AML-193 (cell line): ENCODE data around the gene MYH13.

Source experiments
- DNase-seq, 2 experiments: peaks; one replicate each; lab custom pipeline; 2025; lab: John Stamatoyannopoulos, UW

MYH13 gene

DNA sequence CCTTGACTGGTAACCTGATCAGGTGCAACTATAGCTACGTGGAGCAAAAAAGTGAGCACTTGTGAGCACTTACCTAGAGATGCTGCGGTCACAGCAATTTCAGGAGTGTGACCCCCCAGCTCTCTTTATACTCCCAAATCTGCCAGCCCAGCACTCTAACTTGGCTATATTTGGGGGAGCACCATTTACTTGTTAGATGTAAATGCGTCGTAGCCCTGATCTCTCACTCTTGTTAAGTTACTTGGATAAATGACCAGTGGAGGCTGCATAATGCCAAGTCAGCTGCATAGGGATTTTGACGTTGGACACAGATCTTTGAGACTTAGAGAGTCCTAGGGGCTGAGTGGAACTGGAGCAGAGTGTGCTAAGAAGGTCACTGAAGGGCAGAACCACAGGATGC is at the start of gene MYH13:
Gene MYH13 (minus strand): TSS at position 101 of the 400 bp plus-strand sequence. CDS start 8,476 bp downstream, outside the sequence.
- DNase-seq: no peak

- no peak for DNase-seq
These were observed 49.2 kb upstream of the MYH13 start, which contains the start of gene MYH8 for GRCh38 chr17:10421900-10422542. TSS of gene MYH8 (minus strand) at chr17:10421950. CDS start at chr17:10420227, 1,723 bp downstream.

DNA sequence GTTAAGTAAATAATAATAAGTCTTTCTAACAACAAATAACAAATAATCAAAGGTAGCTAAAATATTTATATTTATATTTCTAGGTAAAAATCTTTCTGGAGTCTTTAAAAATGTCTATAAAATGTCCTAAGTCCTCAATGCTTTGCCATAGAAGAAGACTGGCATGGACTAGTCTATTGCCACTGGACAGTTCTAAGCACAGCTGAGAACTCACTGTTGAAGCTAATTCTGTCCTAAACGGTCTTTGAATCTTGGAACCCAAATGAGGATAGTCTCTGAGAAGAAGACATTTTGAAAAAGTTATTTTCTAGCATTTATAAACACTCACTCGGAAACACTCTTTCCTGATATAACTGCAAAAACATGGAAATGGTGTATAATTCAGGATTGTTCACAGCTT is 48.4 kb upstream of the MYH13 start:
- no peak for DNase-seq

GRCh38 chr17:10420811-10421210 is 48.0 kb upstream of the MYH13 start:
- DNase-seq: no peak

DNA sequence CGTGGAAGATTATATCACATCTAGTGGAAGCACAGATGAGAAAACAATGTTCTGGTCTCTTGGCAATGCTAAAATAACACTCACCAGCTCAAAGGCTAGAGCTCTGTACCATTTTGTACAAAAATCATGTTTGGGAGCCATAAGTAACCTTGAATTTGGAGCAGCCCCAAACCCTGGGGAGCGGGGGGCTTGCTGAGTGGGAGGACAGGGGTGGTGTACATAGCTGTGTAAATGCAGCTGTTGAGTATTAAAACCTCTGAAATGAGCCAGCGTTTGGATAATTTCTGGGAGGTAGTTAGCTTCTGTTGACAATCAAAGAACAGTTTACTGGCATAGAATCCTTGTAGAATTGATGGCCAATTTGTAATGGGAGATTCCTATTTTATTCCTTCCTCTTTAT is 44.6 kb upstream of the MYH13 start:
- DNase-seq: no peak

DNA sequence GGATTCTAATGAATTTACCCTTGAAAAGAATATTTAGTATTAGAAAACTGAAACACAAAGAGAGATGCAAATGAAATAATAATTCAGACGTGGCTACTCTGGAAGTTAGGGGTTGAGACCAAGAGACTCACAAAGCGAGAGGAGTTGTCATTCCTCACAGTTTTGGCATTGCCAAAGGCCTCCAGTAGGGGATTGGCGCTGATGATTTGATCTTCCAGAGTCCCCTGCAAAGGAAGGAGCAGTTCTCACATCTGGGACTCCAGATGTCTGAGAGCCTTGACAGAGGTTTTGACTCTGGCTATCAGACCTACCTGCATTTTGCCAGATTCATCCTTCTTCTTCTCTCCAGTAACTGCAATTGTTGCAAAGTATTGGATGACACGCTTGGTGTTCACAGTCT is 42.4 kb upstream of the MYH13 start:
- DNase-seq: no peak

GRCh38 chr17:10403589-10403988 is 30.8 kb upstream of the MYH13 start:
- no peak for DNase-seq

GRCh38 chr17:10398352-10398751 is 25.5 kb upstream of the MYH13 start:
- DNase-seq: no peak

GRCh38 chr17:10396524-10397163 is 23.8 kb upstream of the MYH13 start:
- DNase-seq: no peak

- no peak for DNase-seq
These were observed 21.5 kb upstream of the MYH13 start for GRCh38 chr17:10394201-10394887.

DNA sequence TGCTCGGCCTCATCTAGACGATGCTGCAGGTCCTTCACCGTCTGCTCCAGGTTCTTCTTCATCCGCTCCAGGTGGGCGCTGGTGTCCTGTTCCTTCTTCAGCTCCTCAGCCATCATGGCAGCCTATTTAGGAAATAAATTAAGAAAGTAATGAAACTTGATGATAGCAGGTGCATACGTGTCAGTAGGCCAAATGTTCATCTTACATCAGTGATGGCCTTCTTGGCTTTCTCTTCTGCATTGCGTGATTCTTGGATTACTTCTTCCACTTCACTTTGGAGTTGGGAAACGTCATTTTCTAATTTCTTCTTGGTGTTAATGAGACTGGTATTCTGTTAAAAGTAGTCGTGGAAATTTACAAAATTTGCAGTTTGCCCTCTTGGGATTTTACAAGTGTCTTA is 20.1 kb upstream of the MYH13 start:
- DNase-seq: no peak

- no peak for DNase-seq
These were observed 13.1 kb upstream of the MYH13 start for GRCh38 chr17:10385871-10386270.

DNA sequence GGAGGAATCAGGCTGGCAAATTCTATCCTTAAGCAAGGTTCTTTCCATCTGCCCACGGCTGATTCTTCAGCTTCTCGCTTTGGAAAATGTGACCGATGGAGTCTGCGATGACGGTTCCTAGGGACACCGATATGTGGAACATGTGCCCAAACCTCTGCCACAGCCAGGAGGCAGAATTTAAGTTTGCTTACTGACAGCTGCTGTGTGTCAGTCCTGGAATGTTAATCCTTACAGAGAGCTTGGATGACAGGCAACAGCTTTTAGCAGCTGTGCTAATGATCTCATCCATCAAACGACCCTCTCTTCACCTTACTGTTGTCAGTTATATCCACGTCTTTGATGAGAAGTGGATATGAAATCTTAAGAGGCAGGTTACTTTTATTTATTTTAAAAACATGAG is 11.4 kb upstream of the MYH13 start:
- no peak for DNase-seq

GRCh38 chr17:10380631-10381408 is 8.0 kb upstream of the MYH13 start:
- no peak for DNase-seq

GRCh38 chr17:10370016-10370608 is 2.7 kb downstream of the MYH13 start:
- DNase-seq: no peak

- DNase-seq: no peak
These were observed 3.6 kb downstream of the MYH13 start for GRCh38 chr17:10369239-10369638.

- no peak for DNase-seq
These were observed 4.2 kb downstream of the MYH13 start for GRCh38 chr17:10368561-10368960.

DNA sequence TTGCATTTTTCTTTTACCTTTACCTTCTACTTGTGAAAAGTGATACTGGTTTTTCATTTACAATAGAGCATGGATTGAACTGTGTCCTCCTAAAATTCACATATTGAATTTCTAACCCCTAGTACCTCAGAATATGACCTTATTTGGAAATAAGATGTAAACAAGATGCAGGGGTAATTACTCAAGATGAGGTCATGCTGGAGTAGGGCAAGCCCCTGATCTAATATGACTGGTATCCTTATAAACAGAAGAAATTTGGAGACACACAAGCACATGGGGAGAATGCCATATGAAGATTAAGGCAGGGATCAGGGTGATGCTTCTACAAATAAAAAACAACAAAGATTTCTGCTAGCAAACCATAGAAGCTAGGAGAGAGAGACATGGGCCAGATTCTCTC is 12.2 kb downstream of the MYH13 start:
- no peak for DNase-seq

- no peak for DNase-seq
These were observed 15.0 kb downstream of the MYH13 start for GRCh38 chr17:10357768-10358167.

DNA sequence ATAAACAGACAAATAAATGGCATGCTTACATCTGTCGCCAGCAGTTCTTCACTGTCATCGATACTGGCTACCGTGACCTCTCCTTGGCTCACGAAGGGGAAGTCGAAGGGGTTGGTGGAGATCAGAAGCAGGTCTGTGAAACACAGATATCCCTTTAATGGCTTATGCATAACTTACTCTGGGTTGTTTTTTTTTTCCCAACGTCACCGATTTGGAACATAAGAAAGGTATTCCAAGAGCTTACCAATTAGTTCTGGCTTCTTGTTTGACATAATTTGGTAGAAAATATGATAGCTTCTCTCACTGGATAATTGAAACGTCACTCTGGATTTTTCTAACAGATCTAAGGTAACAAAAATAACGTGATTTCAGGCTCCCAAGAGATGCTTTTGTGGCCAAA is 18.2 kb downstream of the MYH13 start:
- no peak for DNase-seq

DNA sequence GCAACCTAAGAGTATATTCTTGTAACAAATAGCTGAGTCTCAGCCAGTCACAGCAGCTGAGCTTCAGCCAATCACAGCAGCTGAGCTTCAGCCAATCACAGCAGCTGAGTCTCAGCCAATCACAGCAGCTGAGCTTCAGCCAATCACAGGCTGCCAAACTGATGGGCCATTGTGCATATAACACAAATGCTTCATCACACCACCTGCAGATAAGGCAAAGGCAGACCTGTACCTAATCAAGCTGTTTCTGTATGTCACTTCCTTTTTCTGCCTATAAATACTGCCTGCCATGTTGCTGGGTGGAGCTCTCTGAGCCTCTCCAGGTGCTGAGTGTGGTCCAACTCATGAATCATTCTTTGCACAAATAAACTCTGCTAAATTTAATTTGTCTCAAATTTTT is 19.9 kb downstream of the MYH13 start:
- no peak for DNase-seq

- peak in 1 of 2 experiments; percentile 0 for DNase-seq
These were observed 23.4 kb downstream of the MYH13 start for GRCh38 chr17:10349403-10349802.
